K562 (cell line): ENCODE measurements around the gene LIPJ. TPM values are rescaled to one million over a fixed set of nuclear protein-coding genes. Genes with fewer than 3 reads are reported as not detected.

Experiments
- ATAC-seq: fragments of 200-7000 bp; cut with Tn5 transposase; 3 replicates; pipeline ENCODE4 v1.9.1; 2020; ENCODE audit warnings: moderate library complexity
- BruUV-seq: library from RNA; stranded (reverse); fragments of 400-500 nt; replicated peaks from 2 replicates; lab custom pipeline; 2021; lab: Mats Ljungman, UMichigan
- CTCF ChIA-PET: fragments of 300-600 bp; formaldehyde crosslinking; extraction: SDS; loops from one replicate; lab custom pipeline; 2021; ENCODE audit warnings: low intra/inter-chr PET ratio; lab: Yijun Ruan, JAX
- POLR2A ChIA-PET: fragments of 300-600, 350-650 bp; sonication (Branson Sonifier 250); formaldehyde crosslinking; extraction: SDS; loops from one replicate; lab custom pipeline; 2021; ENCODE audit warnings: antibody characterized with exemption, inconsistent platforms; lab: Yijun Ruan, JAX
- DNase-seq, 4 experiments: peaks; one replicate each; pipeline versions ENCODE4 v3.0.0 to v3.0.0-alpha.2; 2011 to 2018; ENCODE audit warnings: low spot score in 3 of 4, mixed read lengths in 3 of 4; ENCODE audit errors: extremely low read depth in 1 of 4
- FAIRE-seq: peaks from 2 replicates; lab custom pipeline; 2011; peaks lifted over from hg19 to GRCh38; lab: Jason Lieb, UNC
- H2AFZ ChIP-seq: 2 replicates; pipeline ENCODE4 v1.6.0; 2011; ENCODE audit warnings: low read depth, low read length, control low read depth, inconsistent platforms
- H3K27ac ChIP-seq: fragments of 200-600 bp; 3 replicates; pipeline ENCODE4 v1.8.0; 2011; ENCODE audit warnings: low read depth, mild to moderate bottlenecking, control low read depth, inconsistent platforms, low read length, moderate library complexity, mixed read lengths; ENCODE audit errors: extremely low read depth
- H3K27me3 ChIP-seq, 2 experiments: fragments of 300-600 bp in 1 of 2; 2 replicates in 1 of 2; 3 replicates in 1 of 2; pipeline versions ENCODE4 v1.6.0 to v1.8.0; 2011; ENCODE audit warnings: inconsistent platforms in 2 of 2, low read length in 2 of 2, mild to moderate bottlenecking in 1 of 2, mixed read lengths in 1 of 2, moderate library complexity in 1 of 2; ENCODE audit not compliant: control insufficient read depth in 2 of 2, insufficient read depth in 2 of 2
- H3K36me3 ChIP-seq: fragments of 300-600 bp; 3 replicates; pipeline ENCODE4 v1.8.0; 2011; ENCODE audit warnings: mild to moderate bottlenecking, low read length, inconsistent platforms; ENCODE audit not compliant: control insufficient read depth, insufficient read depth
- H3K4me1 ChIP-seq, 2 experiments: fragments of 200-600 bp in 1 of 2; replicated peaks in 1 of 2; 2 replicates in 1 of 2; 3 replicates in 1 of 2; pipeline versions ENCODE4 v1.5.1 to v1.8.0; 2011; ENCODE audit warnings: inconsistent platforms in 2 of 2, low read length in 2 of 2, mild to moderate bottlenecking in 1 of 2, mixed read lengths in 1 of 2, moderate library complexity in 1 of 2; ENCODE audit not compliant: control insufficient read depth in 2 of 2, insufficient read depth in 2 of 2
- H3K4me2 ChIP-seq: 2 replicates; pipeline ENCODE4 v1.6.1; 2011; ENCODE audit warnings: low read length, control low read depth, inconsistent platforms, mixed read lengths; ENCODE audit not compliant: insufficient read depth
- H3K4me3 ChIP-seq: fragments of 200-600 bp; sonication (generic), shearing (Covaris generic); 2 replicates; pipeline ENCODE4 v1.5.1; 2016; ENCODE audit warnings: control low read depth, inconsistent platforms
- H3K79me2 ChIP-seq: fragments of 200-600 bp; 3 replicates; pipeline ENCODE4 v1.8.0; 2011; ENCODE audit warnings: low read length, inconsistent platforms; ENCODE audit not compliant: control insufficient read depth, insufficient read depth
- H3K9ac ChIP-seq, 2 experiments: 2 replicates each; pipeline versions ENCODE4 v1.6.0 to v1.6.1; 2011; ENCODE audit warnings: low read depth in 2 of 2, low read length in 2 of 2, control low read depth in 1 of 2, inconsistent platforms in 1 of 2, mild to moderate bottlenecking in 1 of 2, mixed read lengths in 1 of 2; ENCODE audit not compliant: insufficient read depth in 1 of 2
- H3K9me1 ChIP-seq: one replicate; pipeline ENCODE4 v1.6.0; 2011; ENCODE audit warnings: inconsistent platforms, mild to moderate bottlenecking, low read length, moderate library complexity; ENCODE audit not compliant: control insufficient read depth, insufficient read depth
- H3K9me3 ChIP-seq: replicated peaks from 2 replicates; pipeline ENCODE4 v1.5.1; 2011; ENCODE audit warnings: low read depth, low read length, inconsistent platforms; ENCODE audit not compliant: control insufficient read depth, insufficient read depth
- H4K20me1 ChIP-seq: replicated peaks from 2 replicates; pipeline ENCODE4 v1.6.1; 2011; ENCODE audit warnings: low read length, inconsistent platforms, mixed read lengths; ENCODE audit not compliant: control insufficient read depth, insufficient read depth
- BCOR ChIP-seq: fragments of 450-650 bp; IDR thresholded peaks from 2 replicates; pipeline ENCODE4 v1.6.1; 2016
- BRF2 ChIP-seq: IDR thresholded peaks from 3 replicates; pipeline ENCODE4 v1.6.1; 2011; ENCODE audit warnings: borderline replicate concordance, mild to moderate bottlenecking; ENCODE audit not compliant: insufficient read length, insufficient read depth
- C11orf30 ChIP-seq: fragments of 450-650 bp; IDR thresholded peaks from 2 replicates; pipeline ENCODE4 v1.6.1; 2016; ENCODE audit warnings: low read depth, mild to moderate bottlenecking
- CREB5 ChIP-seq: fragments of 250-450 bp; sonication (Bioruptor Pico); IDR thresholded peaks from 2 replicates; pipeline ENCODE4 v1.5.0; 2020; ENCODE audit warnings: mild to moderate bottlenecking
- HDAC3 ChIP-seq: fragments of 450-650 bp; IDR thresholded peaks from 2 replicates; pipeline ENCODE4 v1.6.1; 2018; ENCODE audit warnings: borderline replicate concordance, mild to moderate bottlenecking, moderate library complexity; ENCODE audit not compliant: partially characterized antibody
- KDM1A ChIP-seq, 2 experiments: fragments of 450-650 bp; IDR thresholded peaks; 2 replicates each; pipeline ENCODE4 v1.6.1; 2016; ENCODE audit warnings: mild to moderate bottlenecking in 2 of 2
- KDM2B ChIP-seq: fragments of 250-450 bp; sonication (Bioruptor Pico); IDR thresholded peaks from 2 replicates; pipeline ENCODE4 v1.8.0; 2021; ENCODE audit warnings: mild to moderate bottlenecking, moderate library complexity
- L3MBTL2 ChIP-seq: fragments of 450-650 bp; IDR thresholded peaks from 2 replicates; pipeline ENCODE4 v1.6.1; 2016; ENCODE audit warnings: mild to moderate bottlenecking, moderate library complexity
- MBD2 ChIP-seq: sonication (generic); IDR thresholded peaks from 2 replicates; pipeline ENCODE4 v1.6.1; 2016; ENCODE audit warnings: low read depth, borderline replicate concordance
- MCM3 ChIP-seq: fragments of 450-650 bp; IDR thresholded peaks from 2 replicates; pipeline ENCODE4 v1.6.1; 2016
- MED1 ChIP-seq: sonication (generic); formaldehyde crosslinking; IDR thresholded peaks from 2 replicates; pipeline ENCODE4 v1.8.1; 2023; ENCODE audit warnings: missing genetic modification reagents, borderline replicate concordance
- MTF1 ChIP-seq: fragments of 250-450 bp; sonication (Bioruptor Pico); IDR thresholded peaks from 2 replicates; pipeline ENCODE4 v1.9.0; 2021; ENCODE audit warnings: moderate library complexity, mild to moderate bottlenecking, inconsistent platforms, borderline replicate concordance
- NBN ChIP-seq: fragments of 450-650 bp; IDR thresholded peaks from 2 replicates; pipeline ENCODE4 v1.6.1; 2016; ENCODE audit warnings: low read depth, mild to moderate bottlenecking
- NKRF ChIP-seq: fragments of 450-650 bp; IDR thresholded peaks from 2 replicates; pipeline ENCODE4 v1.6.1; 2016; ENCODE audit warnings: borderline replicate concordance
- POLR2AphosphoS5 ChIP-seq: IDR thresholded peaks from 2 replicates; pipeline ENCODE4 v1.6.1; 2011; ENCODE audit warnings: mild to moderate bottlenecking, low read depth, low read length, moderate library complexity; ENCODE audit not compliant: control insufficient read depth, insufficient read depth
- RBM15 ChIP-seq: fragments of 200-400 bp; formaldehyde crosslinking; IDR thresholded peaks from 2 replicates; pipeline ENCODE4 v1.6.1; 2018; ENCODE audit warnings: mild to moderate bottlenecking, low read length, moderate library complexity; ENCODE audit not compliant: insufficient read depth
- ZNF143 ChIP-seq: sonication (generic); formaldehyde crosslinking; IDR thresholded peaks from 2 replicates; pipeline ENCODE4 v1.9.0; 2022; ENCODE audit warnings: mild to moderate bottlenecking, missing genetic modification reagents
- ZNF778 ChIP-seq: fragments of 450-650 bp; formaldehyde crosslinking; IDR thresholded peaks from 2 replicates; pipeline ENCODE4 v1.4.0; 2020; ENCODE audit warnings: mild to moderate bottlenecking, moderate library complexity
- WGBS: fragments of 100-300 bp; shearing (Covaris generic); methylation state at CpG from one replicate; pipeline ENCODE4 v1.1.6; 2016; ENCODE audit warnings: low coverage, mixed read lengths; ENCODE audit not compliant: insufficient coverage; ENCODE audit errors: missing lambda C conversion rate; 5-methylcytosine and 5-hydroxymethylcytosine counted together
- in situ Hi-C: fragments of 300-500 bp; cut with MboI; formaldehyde crosslinking; loops from 4 replicates; pipeline ENCODE4 v1.15.0; 2018; ENCODE audit warnings: inconsistent platforms, mixed read lengths
- intact Hi-C: fragments of 100-400 bp; cut with micrococcal nuclease; formaldehyde crosslinking; loops from 2 replicates; pipeline ENCODE4 v1.14.2; 2022
- polyA plus RNA-seq, 8 experiments: library from polyadenylated mRNA; depleted of rRNA in 4 of 8; stranded (reverse) in 5 of 8; unstranded in 3 of 8; fragments of >200 nt; fragmentation: Nextera tagmentation in 2 of 8; fragmentation: Illumina TruSeq in 1 of 8; extraction: Ambion mirVana in 2 of 8; extraction: Trizol in 1 of 8; gene quantifications; 2 replicates each; pipeline versions ENCODE4 v1.2.1 to v1.2.3, GENCODE V29; 2011 to 2014; ENCODE audit warnings: inconsistent platforms in 1 of 8, missing spikeins in 1 of 8
- total RNA-seq, 7 experiments: library from RNA; depleted of rRNA in 6 of 7; stranded (reverse); fragments of >200 nt in 6 of 7; fragmentation: Illumina TruSeq in 2 of 7; extraction: Trizol in 2 of 7; gene quantifications; 2 replicates each; pipeline versions ENCODE4 v1.2.1 to v1.2.3, GENCODE V29; 2011 to 2021; ENCODE audit warnings: low replicate concordance in 1 of 7

Gene LIPJ
- total and polyA plus RNA-seq, 9 of the 15 experiments (the other 6 are each of a cell fraction or from before 2014, with no cell fraction given): not detected

GRCh38 chr10:88652616-88653015 lies 66.1 kb downstream of the LIPJ start:
- POLR2A ChIA-PET: no interaction called here
- H3K9me3 ChIP-seq: no peaks in the 10 kb centered on the region
- CTCF ChIA-PET: no interaction called here

More at GRCh38 chr10:88652616-88653015, 66.1 kb downstream of the LIPJ start:
- intact Hi-C loops (no loop called here), in situ Hi-C loops (no loop called here)
- Histone ChIP-seq H4K20me1 (no peaks in the 10 kb centered on the region), H3K27me3 (no peaks in the 10 kb centered on the region), H3K27ac (no peak overlapping the region), H2AFZ (no peak overlapping the region), H3K79me2 (no peaks in the 10 kb centered on the region), H3K4me3 (no peak overlapping the region), H3K36me3 (no peaks in the 10 kb centered on the region), H3K4me1 (no peaks in the 10 kb centered on the region), H3K9me1 (no peaks in the 10 kb centered on the region), H3K4me2 (no peak overlapping the region), H3K9ac (no peak overlapping the region)
- WGBS: 0% methylated on average over 2 of the region's 2 CpGs
- no TSS peak for BruUV-seq
- no peak for TF ChIP-seq KDM2B (CRISPR knock-in tag)
- TF ChIP-seq MBD2: no peak
- no peak for TF ChIP-seq ZNF778 (CRISPR knock-in tag)
- no peak for TF ChIP-seq MTF1 (CRISPR knock-in tag)
- TF ChIP-seq NBN: no peak
- no peak for TF ChIP-seq MCM3
- TF ChIP-seq KDM1A (IDR thresholded peaks at IDR 0.05): no peak
- no peak for TF ChIP-seq MED1 (CRISPR knock-in tag)
- TF ChIP-seq BRF2: no peak
- TF ChIP-seq HDAC3: no peak
- TF ChIP-seq ZNF143 (CRISPR knock-in tag): no peak
- TF ChIP-seq L3MBTL2: no peak
- no peak for TF ChIP-seq RBM15
- no peak for TF ChIP-seq NKRF
- no peak for TF ChIP-seq BCOR
- no peak for TF ChIP-seq CREB5 (CRISPR knock-in tag)
- TF ChIP-seq C11orf30: no peak
- no peak for TF ChIP-seq POLR2AphosphoS5
- FAIRE-seq: no peak
- no peak for DNase-seq
- no peak for ATAC-seq
